OCI-LY1 (cell line): ENCODE results near the gene GPR50.

ENCODE experiments used
- H2AFZ ChIP-seq: fragments of 200-600 bp; sonication (generic), shearing (Covaris generic); 2 replicates; pipeline ENCODE4 v1.6.0; 2014; ENCODE audit warnings: antibody characterized with exemption, mild to moderate bottlenecking, low read length
- H3F3A ChIP-seq: fragments of 200-600 bp; sonication (generic), shearing (Covaris generic); 2 replicates; pipeline ENCODE4 v1.6.0; 2014; ENCODE audit warnings: mild to moderate bottlenecking, antibody characterized with exemption, low read length, moderate library complexity; ENCODE audit not compliant: insufficient read depth
- H3K27ac ChIP-seq: fragments of 200-600 bp; sonication (generic); 2 replicates; pipeline ENCODE4 v1.5.1; 2014; ENCODE audit warnings: low read length, mixed run types, mild to moderate bottlenecking, low read depth; ENCODE audit not compliant: poor library complexity, severe bottlenecking
- H3K27me3 ChIP-seq: fragments of 200-600 bp; sonication (generic); 2 replicates; pipeline ENCODE4 v1.6.0; 2014; ENCODE audit warnings: antibody characterized with exemption, mild to moderate bottlenecking, low read length, moderate library complexity; ENCODE audit not compliant: insufficient read depth
- H3K36me3 ChIP-seq: fragments of 200-600 bp; sonication (generic); 2 replicates; pipeline ENCODE4 v1.6.1; 2014; ENCODE audit warnings: mild to moderate bottlenecking, antibody characterized with exemption, low read length, moderate library complexity, mixed read lengths; ENCODE audit not compliant: insufficient read depth
- H3K4me1 ChIP-seq: fragments of 200-600 bp; sonication (generic); 2 replicates; pipeline ENCODE4 v1.5.1; 2014; ENCODE audit warnings: mild to moderate bottlenecking, low read length, moderate library complexity; ENCODE audit not compliant: insufficient read depth, severe bottlenecking
- H3K4me2 ChIP-seq: fragments of 200-600 bp; sonication (generic), shearing (Covaris generic); 2 replicates; pipeline ENCODE4 v1.6.1; 2014; ENCODE audit warnings: low read length
- H3K4me3 ChIP-seq: fragments of 200-600 bp; sonication (generic); 2 replicates; pipeline ENCODE4 v1.5.1; 2014; ENCODE audit warnings: low read length, low read depth, mild to moderate bottlenecking, mixed read lengths; ENCODE audit not compliant: poor library complexity, severe bottlenecking
- H3K79me2 ChIP-seq: fragments of 200-600 bp; shearing (Covaris generic); 2 replicates; pipeline ENCODE4 v1.6.1; 2016; ENCODE audit warnings: mixed run types, low read length, mixed read lengths; ENCODE audit not compliant: insufficient read depth
- H3K9ac ChIP-seq: fragments of 200-600 bp; sonication (generic), shearing (Covaris generic); 2 replicates; pipeline ENCODE4 v1.6.1; 2014; ENCODE audit warnings: mild to moderate bottlenecking, low read length, mixed read lengths
- H3K9me2 ChIP-seq: fragments of 200-600 bp; sonication (generic), shearing (Covaris generic); 2 replicates; pipeline ENCODE4 v1.6.1; 2014; ENCODE audit warnings: low read depth, mild to moderate bottlenecking, low read length, mixed read lengths
- H3K9me3 ChIP-seq: fragments of 200-600 bp; shearing (Covaris generic); 2 replicates; pipeline ENCODE4 v1.6.1; 2014; ENCODE audit warnings: low read length, mixed read lengths
- H4K20me1 ChIP-seq: fragments of 200-600 bp; sonication (generic), shearing (Covaris generic); 2 replicates; pipeline ENCODE4 v1.6.0; 2016; ENCODE audit warnings: mild to moderate bottlenecking, low read length; ENCODE audit not compliant: insufficient read depth
- EZH2 ChIP-seq: fragments of 200-600 bp; sonication (generic), shearing (Covaris generic); IDR thresholded peaks from 2 replicates; pipeline ENCODE4 v1.8.0; 2017; ENCODE audit warnings: borderline replicate concordance, mixed run types, mild to moderate bottlenecking, antibody characterized with exemption, low read length, moderate library complexity, mixed read lengths
- TF ChIP-seq, protein P1 (sequence below): fragments of 200-600 bp; sonication (generic), shearing (Covaris generic); IDR thresholded peaks from 2 replicates; pipeline ENCODE4 v1.5.1; 2017; ENCODE audit warnings: mild to moderate bottlenecking, antibody characterized with exemption, low read length, moderate library complexity, mixed read lengths

Gene GPR50

DNA sequence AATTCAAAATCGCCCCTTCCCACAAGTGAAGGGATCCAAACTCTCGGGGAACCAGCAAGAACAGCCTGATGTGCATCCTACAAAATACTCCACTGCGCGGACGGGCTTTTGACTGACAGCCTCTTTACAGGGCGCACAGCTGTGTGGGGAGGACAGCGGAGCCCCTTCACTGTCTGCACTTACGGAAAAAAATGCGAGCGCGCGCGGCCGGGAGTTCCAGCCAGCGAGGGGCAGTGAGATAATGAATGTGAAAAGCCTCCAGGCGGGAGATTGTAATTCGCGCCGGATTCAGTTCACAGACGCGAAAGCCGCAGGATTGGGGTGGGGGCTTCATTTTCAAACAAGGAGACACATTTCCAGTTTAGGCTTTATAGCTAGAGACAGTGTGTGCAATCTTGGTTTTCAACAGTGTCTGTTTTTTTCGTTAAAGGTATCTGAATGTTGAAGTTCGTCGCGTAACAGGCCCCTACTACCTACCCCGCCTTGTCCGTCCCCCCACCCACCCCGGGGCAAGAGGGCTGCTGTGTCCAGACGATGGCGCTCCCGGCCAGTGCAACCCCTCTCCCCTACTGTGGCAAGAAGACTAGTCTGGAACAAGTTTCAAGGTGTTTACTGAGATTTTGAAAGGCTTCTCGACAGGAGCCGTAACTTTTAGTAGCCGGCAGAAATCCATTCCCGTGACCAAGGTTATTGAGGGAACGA, 1.7 kb upstream of the GPR50 start:
- Histone ChIP-seq H3K9me3 (no peaks in the 10 kb centered on the region), H3K9ac (no peak overlapping the region), H4K20me1 (no peaks in the 10 kb centered on the region), H3K9me2 (no peaks in the 10 kb centered on the region), H3K79me2 (no peaks in the 10 kb centered on the region), H3K4me3 (no peak overlapping the region), H3K4me1 (no peaks in the 10 kb centered on the region), H3K27me3 (no peaks in the 10 kb centered on the region), H3F3A (no peaks in the 10 kb centered on the region), H3K27ac (no peak overlapping the region), H2AFZ (no peak overlapping the region), H3K4me2 (no peak overlapping the region), H3K36me3 (no peaks in the 10 kb centered on the region)
- TF ChIP-seq EZH2 = no peak
- TF ChIP-seq, protein P1, sequence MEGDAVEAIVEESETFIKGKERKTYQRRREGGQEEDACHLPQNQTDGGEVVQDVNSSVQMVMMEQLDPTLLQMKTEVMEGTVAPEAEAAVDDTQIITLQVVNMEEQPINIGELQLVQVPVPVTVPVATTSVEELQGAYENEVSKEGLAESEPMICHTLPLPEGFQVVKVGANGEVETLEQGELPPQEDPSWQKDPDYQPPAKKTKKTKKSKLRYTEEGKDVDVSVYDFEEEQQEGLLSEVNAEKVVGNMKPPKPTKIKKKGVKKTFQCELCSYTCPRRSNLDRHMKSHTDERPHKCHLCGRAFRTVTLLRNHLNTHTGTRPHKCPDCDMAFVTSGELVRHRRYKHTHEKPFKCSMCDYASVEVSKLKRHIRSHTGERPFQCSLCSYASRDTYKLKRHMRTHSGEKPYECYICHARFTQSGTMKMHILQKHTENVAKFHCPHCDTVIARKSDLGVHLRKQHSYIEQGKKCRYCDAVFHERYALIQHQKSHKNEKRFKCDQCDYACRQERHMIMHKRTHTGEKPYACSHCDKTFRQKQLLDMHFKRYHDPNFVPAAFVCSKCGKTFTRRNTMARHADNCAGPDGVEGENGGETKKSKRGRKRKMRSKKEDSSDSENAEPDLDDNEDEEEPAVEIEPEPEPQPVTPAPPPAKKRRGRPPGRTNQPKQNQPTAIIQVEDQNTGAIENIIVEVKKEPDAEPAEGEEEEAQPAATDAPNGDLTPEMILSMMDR = no peak

DNA sequence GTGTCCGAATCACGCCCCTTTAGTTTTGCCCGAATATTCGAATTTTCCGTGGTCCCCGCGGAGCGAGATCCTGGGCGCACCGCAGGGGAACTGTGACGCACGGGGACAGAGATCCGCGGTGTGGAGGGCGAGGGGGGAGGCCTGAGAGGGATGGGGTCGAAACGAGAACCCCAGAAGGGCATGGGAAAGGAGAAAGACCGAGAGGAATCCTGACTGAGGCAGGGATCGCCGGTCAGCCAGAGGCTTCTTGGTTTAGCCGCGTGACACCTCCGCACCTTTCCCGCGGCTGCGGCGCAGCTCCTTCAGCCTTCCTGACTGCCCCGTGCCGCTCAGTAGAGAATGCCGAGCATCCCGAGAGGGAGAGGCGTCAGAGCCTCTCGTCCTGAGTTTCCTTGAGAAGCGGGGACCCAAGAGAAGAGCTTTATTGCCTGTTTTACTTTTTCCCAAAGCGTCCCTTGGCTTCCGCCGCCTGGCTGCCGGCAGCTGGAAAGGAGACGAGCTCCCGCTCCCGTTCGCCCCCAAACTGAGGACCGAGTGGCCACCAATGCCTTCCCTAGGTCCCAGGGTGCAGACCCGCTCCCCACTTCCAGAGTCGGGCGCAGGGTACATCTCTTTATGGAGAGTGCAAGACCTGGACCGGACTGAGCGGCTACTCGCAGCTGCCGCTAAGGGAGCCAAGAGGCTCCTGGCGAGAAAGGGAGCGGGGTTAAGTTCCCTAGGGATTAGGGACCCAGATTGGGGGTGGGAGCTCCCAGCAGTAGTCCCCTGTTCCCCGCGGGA, 911 bp upstream of the GPR50 start:
- H3K79me2 ChIP-seq = no peaks in the 10 kb centered on the region
- H2AFZ ChIP-seq = no peak overlapping the region
- no peak overlapping the region for H3K4me2 ChIP-seq
- H3F3A ChIP-seq = no peaks in the 10 kb centered on the region
- no peak for TF ChIP-seq EZH2
- TF ChIP-seq, protein P1 = no peak
- H3K9ac ChIP-seq = no peak overlapping the region
- no peak overlapping the region for H3K4me3 ChIP-seq
- no peak overlapping the region for H3K27ac ChIP-seq
- H4K20me1 ChIP-seq = no peaks in the 10 kb centered on the region
- H3K27me3 ChIP-seq = no peaks in the 10 kb centered on the region
- no peaks in the 10 kb centered on the region for H3K36me3 ChIP-seq
- no peaks in the 10 kb centered on the region for H3K9me3 ChIP-seq
- H3K4me1 ChIP-seq = no peaks in the 10 kb centered on the region
- no peaks in the 10 kb centered on the region for H3K9me2 ChIP-seq

DNA sequence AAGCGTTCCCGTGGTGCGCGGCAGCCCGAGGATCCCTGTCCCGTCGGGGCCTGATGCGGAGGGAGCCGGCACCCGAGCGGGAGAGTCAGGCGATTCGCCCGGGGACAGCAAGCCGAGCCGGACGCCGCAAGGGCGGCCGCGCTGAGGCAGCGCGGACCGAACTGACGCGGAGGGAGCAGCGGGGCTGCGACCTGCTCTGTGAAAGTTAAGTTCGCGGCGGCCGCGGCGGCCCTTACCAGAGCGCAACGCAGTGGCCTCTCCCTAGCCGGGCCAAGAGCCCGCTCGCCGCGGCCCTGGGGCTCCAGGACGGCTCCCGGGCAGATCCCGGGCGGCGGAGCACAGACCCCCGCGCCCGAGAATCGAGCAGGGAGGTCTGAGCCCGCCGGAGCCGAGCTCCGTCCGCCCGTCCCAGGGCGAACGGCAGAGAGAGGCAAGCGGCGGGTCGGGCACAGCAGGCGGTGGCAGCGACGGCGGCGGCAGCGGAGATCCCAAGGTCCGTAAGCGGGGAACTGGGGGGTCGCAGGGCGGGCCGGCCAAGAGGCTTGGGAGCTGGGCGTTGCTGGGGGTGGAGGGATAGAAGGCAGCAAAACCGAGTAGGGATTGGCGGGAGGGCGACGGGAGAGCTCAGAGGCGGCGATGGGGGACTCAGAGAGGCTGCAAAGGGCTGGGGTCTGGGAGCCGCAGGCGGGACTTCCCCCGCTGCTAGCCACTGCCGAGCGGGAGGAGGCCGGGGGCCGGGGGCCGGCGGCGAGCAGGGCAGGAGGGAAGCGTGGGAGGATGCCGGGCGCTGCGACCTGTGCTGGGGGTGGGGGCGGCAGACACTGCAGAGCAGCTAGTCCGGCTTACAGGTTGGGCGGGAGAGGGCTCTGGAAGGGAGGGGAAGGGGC, 1.0 kb downstream of the GPR50 start:
- Histone ChIP-seq H3K27ac (no peak overlapping the region), H2AFZ (no peak overlapping the region), H3F3A (no peaks in the 10 kb centered on the region), H3K9ac (no peak overlapping the region), H3K79me2 (no peaks in the 10 kb centered on the region), H3K36me3 (no peaks in the 10 kb centered on the region), H3K9me2 (no peaks in the 10 kb centered on the region), H3K27me3 (no peaks in the 10 kb centered on the region), H4K20me1 (no peaks in the 10 kb centered on the region), H3K4me1 (no peaks in the 10 kb centered on the region), H3K9me3 (no peaks in the 10 kb centered on the region), H3K4me2 (no peak overlapping the region), H3K4me3 (no peak overlapping the region)
- no peak for TF ChIP-seq EZH2
- TF ChIP-seq, protein P1 = no peak
